ENCODE data around the gene FOXB2. TPM values are rescaled to one million over a fixed set of nuclear protein-coding genes. Genes with fewer than 3 reads are reported as not detected.
"Not testable (repeated sequence)": the region's sequence is repeated elsewhere in the genome, so short reads cannot be mapped to it uniquely, and the experiment has no call there.

Gene FOXB2
- not detected for total RNA-seq
- long read RNA-seq = 0 reads

DNA sequence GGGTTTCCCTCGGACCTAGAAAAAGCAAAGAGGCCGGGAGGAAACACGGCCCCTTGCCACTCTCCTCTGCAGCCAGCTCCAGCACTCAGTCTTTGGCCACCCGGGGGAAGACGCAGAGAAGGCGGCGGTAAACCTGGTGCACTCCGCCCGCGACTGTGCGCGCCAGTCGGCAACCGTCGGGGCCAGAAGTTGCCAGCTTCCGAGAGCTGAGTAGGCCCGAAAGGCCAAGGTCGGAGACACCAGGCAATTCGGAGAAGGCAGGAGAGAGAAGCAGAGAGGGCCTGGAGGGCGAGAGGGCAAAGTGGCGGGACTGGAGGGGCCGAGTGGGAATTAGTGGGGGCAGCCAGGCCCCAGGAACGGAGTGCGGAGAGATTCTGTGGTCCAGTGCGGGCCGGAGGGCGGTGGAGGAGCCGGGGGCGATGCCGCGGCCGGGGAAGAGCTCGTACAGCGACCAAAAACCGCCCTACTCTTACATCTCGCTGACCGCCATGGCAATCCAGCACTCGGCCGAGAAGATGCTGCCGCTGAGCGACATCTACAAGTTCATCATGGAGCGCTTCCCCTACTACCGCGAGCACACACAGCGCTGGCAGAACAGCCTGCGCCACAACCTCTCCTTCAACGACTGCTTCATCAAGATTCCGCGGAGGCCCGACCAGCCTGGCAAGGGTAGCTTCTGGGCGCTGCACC lies at the start of gene FOXB2:
FOXB2 (plus strand) TSS at position 420 of the 690 bp plus-strand sequence; CDS start at position 420, 0 bp downstream.
- intact Hi-C loops (cut with DNase I) = no loop called here
- DNase-seq (ENCODE audit: missing footprints) (no peak), ATAC-seq (no peak)

DNA sequence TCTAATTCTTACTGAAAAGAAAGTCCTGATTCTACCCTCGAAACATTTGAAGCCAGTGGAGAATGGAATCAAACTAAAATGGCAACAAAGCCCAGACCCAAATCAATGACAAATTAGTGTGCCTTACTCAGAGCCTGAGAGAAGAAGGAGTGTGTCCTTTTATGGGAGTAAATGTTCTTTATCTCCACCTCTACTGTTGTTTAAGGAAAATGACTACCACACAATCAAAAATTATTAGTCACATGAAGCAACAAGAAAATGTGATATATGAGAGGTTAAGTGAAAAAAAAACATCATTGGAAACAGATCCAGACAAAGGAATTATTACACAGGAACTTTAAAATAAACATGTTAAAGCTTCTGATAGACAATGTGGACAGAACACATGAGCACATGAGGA lies 49.7 kb upstream of the FOXB2 start:
- ATAC-seq = no peak
- DNase-seq (ENCODE audit: missing footprints) = no peak
- intact Hi-C loops (cut with DNase I) = no loop called here

DNA sequence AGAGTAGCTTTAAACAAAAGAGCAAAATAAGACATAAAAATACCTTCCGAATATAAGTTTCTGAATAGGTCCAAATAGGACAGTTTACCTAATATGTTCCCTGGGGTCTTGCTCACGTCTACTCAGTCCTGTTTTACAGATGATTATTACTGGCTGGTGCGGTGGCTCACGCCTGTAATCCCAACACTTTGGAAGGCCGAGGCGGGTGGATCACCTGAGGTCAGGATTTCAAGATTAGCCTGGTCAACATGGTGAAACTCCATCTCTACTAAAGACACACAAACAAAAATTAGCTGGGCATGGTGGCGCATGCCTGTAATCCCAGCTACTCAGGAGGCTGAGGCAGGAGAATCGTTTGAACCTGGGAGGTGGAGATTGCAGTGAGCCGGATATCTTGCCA lies 40.6 kb upstream of the FOXB2 start:
- intact Hi-C loops (cut with DNase I); ATAC-seq: not testable (repeated sequence)

DNA sequence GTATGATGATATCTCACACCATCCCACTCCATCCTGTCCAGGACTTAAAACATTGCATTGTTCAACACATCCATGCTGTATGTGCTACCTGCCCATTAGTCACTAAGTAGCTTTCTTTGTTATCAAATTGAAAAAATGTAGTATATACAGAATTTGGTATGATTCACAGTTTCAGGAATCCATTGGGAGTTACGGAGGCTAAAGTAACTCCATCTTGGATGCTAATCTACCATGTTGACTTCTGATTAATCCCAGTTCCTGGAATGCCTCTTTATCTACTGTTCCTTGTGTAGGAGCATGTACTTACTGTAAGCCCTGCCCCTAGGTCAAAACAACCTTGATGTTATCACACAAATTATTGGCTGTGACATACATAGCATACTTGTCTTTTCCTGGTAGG lies 38.9 kb upstream of the FOXB2 start:
- intact Hi-C loops (cut with DNase I) = no loop called here
- DNase-seq (ENCODE audit: missing footprints) (no peak), ATAC-seq (no peak)

More for the DNA sequence above, 40.6 kb upstream of the FOXB2 start:
- DNase-seq (ENCODE audit: missing footprints) = not testable (repeated sequence)

DNA sequence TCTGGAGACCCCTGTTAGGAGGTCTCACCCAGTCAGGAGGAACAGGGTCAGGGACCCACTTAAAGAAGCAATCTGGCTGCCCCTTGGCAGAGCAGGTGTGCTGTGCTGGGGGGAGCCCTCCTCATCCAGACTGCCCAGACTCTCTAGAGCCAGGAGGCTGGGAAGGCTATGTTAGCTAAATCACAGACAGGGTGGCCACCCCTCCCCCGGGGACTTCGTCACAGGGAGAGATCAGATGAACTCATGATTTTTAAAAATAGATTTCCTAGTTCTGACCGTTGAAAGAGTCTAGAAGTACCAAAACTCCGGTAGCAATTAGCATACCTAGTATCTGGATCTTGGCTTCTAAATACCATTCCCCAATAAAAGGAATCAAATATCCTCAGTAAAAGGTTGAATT lies 35.0 kb upstream of the FOXB2 start:
- ATAC-seq (no peak), DNase-seq (ENCODE audit: missing footprints) (no peak)
- intact Hi-C loops (cut with DNase I) = no loop called here

DNA sequence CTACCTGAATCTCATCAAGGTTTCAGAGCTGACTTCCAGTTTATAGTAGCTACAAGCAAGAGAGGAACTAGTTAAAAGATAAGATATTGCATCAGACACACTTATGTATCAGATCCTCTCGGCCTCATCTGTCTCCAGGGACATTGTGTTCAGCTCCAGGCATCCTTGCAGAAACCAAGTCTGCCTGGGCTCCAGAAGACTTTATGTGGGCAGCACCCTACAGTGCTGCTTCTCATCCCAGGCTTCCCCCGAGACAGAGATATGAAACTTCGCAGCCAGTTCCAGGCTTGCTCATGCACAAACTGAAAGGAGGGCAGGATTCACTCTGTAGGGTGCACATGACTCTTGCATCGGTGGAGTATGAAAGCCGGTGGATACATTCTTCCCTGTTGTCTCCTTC lies 33.9 kb upstream of the FOXB2 start:
- intact Hi-C loops (cut with DNase I) = no loop called here
- ATAC-seq = no peak

DNA sequence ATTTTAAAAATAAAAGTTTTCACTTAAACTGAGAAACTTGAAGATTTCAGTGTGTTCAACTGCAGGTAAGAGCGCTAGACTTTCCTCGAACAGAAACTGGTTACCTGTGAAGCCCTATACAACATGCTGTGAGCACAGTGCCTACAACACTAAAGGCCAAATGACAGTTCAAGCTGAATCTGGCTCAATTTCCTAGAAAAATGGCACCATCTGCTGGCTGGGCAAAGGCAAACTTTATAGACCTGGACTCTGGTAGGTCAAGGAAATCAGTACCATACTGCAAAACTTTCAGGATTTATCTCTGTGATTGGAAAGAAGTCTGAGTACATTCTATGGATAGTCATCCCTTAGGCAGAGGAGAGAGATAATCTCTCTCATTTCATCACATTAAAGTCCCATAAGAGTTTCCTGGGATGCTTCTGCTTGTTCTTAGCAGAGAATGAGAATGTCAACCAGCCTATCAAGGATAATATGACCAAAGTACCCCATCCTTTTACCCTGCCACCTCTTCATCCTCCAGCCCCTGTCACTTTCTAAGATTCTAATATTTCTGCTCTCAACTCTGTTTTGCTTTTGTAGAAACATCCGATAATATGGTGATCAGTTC lies 31.8 kb upstream of the FOXB2 start:
- intact Hi-C loops (cut with DNase I) = no loop called here
- DNase-seq (ENCODE audit: missing footprints) (no peak), ATAC-seq (no peak)

More for the DNA sequence above, 33.9 kb upstream of the FOXB2 start:
- no peak for DNase-seq (ENCODE audit: missing footprints)

DNA sequence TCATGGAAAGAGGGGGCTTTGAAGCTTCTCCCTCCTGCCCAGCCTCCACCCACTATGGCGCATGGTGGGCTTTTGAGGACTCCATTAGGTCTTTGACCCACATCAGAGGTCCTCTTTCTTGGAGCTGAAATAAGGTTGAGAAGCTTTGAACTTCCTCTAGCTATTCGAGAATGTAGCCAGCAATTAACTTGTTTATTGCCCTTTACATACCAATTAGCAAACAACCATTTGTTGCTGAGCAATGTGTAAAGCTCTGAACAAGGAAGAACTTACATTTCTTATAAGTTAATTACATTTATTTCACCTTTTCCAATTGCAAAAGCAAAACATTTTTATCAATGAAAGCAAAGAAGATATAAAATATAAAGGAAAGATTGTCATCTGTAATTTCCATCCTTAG lies 30.5 kb upstream of the FOXB2 start:
- intact Hi-C loops (cut with DNase I) = no loop called here
- ATAC-seq (no peak), DNase-seq (ENCODE audit: missing footprints) (no peak)

DNA sequence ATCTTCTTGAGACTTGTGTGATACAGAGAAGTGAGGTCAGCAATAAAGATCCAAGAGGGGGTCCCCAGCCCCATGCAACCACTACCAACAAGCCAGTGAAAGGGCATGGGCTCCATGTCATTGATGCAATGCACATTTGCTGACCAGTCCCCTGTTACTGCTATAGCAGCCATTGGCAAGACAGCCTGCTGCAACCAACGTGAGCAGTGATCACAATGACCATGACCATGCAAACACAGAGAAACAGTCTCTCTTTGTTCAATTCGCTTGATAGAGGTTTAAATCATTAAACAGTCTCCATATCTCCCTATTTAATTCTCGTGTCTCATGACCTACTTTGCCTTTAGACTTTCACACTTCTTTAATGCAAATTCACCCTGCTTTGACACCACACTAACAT lies 30.0 kb upstream of the FOXB2 start:
- DNase-seq (ENCODE audit: missing footprints) (no peak), ATAC-seq (no peak)
- intact Hi-C loops (cut with DNase I) = no loop called here

DNA sequence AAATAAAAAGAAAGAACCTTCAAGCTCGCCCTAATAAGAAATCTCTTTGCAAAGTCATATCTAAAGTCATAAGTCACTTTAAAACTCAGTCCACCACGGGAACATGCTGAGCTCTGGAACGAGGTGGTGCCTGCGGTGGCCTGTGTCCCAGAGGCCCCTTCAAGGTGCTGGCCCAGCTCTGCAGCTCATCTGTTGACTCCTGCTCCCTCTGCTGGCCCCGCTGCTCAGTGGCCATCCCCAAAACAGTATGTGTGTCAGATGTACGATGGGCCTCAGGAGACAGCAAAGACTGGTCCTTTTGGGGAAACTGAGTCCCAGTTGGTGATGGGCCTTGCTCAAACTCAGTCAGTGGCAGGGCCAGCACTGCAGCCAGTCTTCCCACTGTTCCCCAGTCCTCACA lies 22.8 kb upstream of the FOXB2 start:
- ATAC-seq = peak; percentile 91

DNA sequence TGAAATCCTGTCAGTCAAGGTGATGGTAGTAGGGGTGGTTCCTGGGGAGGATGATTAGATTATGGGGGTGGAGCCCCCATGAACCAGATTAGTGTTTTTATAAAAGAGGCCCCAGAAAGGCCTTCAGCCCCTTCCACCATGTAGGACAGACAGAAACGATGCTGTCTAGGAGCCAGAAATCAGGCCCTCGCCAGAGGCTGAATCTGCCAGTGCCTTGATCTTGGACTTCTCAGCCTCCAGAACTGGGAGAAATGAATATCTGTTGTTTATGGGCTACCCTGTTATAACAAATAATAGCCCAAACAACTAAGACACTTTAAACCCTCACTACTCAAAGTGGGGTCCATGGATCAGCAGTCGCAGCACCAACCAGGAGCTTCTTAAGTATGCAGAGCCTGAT lies 20.2 kb upstream of the FOXB2 start:
- intact Hi-C loops (cut with DNase I) = loop anchor here (5.0 kb wide), 1 partner anchor 187 kb away; no protein-coding TSS in a partner anchor
- ATAC-seq (no peak), DNase-seq (ENCODE audit: missing footprints) (no peak)

More for the DNA sequence above, 22.8 kb upstream of the FOXB2 start:
- no peak for DNase-seq (ENCODE audit: missing footprints)
- intact Hi-C loops (cut with DNase I) = loop anchor here (5.0 kb wide), 1 partner anchor 184 kb away; no protein-coding TSS in a partner anchor

DNA sequence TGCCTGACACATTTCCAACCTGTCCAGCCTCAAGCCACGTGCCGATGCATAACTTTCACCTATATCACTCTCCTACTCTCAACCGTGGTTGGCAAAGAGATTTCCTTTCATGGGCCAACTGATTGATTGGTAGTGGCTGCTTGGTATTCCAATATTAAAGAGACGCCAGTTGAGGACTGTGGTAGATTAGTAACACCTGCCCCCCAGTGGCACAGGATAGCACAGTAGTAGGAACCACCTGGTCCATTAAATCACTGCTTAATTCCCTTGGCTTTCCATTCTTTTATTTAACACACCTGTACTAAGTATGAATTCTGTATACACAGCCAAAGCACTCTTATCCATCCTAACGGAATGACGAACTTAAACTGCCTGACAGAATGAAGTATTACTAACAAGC lies 19.1 kb upstream of the FOXB2 start:
- no peak for ATAC-seq
- no peak for DNase-seq (ENCODE audit: missing footprints)
- intact Hi-C loops (cut with DNase I) = no loop called here

DNA sequence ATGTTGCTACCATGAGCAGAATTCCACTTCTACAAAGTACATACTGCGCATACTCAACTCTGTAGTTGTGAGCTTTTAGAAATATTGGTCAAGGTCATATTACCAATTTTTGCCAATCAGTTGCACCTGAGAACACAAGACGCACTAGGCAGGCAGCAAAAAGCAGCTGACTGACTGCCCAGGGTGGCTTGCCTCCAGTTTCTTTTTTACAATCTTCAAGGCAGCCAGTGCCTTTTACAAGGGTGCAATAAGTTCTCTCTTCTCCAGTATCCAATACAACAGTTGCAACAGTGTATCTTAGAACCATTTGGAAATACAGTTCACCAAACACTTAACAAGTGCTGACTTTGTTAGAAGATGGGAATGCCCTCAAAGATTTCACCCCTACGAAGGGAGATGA lies 16.1 kb upstream of the FOXB2 start:
- ATAC-seq = no peak
- intact Hi-C loops (cut with DNase I) = no loop called here
- no peak for DNase-seq (ENCODE audit: missing footprints)

DNA sequence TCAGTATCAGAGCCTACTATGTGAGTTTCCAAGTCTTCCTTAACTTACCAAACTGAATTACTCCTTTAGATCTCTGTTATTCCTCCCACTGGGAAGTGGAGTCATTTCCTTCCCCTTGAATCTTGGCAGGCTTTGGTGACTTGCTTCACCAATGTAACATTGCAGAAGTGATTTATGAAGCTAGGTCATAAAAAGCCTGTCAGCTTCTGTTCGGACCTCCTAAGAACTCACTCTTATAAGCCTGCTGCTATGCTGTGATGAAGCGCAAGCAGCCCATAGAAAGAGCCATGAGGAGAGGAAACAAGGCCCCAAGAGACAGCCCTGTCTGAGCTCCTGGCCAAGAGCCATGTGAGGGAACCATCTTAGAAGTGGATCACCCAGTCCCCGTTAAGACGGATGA lies 14.2 kb upstream of the FOXB2 start:
- no peak for DNase-seq (ENCODE audit: missing footprints)
- ATAC-seq = no peak
- intact Hi-C loops (cut with DNase I) = no loop called here

DNA sequence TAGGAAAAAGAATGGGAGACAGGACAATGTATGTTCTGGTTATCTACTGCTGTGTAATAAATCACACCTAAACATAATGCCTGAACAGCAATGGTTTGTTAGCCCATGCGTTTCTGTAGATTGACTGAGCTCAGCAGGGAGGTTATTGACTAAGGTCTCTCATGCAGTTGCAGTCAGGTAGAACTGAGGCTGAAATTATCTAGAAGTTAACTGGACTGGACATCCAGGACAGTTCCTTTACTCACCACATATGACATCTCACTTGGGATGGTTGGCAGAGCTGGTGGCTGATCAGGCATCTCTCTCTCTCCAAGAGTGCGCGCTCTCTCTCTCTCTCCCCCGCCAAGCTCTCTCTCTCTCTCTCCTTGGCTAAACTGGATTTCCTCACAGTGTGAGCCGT lies 8.9 kb upstream of the FOXB2 start:
- intact Hi-C loops (cut with DNase I) = loop anchor here (5.0 kb wide), 1 partner anchor 198 kb away; no protein-coding TSS in a partner anchor
- ATAC-seq = no peak
- DNase-seq (ENCODE audit: missing footprints) = no peak

DNA sequence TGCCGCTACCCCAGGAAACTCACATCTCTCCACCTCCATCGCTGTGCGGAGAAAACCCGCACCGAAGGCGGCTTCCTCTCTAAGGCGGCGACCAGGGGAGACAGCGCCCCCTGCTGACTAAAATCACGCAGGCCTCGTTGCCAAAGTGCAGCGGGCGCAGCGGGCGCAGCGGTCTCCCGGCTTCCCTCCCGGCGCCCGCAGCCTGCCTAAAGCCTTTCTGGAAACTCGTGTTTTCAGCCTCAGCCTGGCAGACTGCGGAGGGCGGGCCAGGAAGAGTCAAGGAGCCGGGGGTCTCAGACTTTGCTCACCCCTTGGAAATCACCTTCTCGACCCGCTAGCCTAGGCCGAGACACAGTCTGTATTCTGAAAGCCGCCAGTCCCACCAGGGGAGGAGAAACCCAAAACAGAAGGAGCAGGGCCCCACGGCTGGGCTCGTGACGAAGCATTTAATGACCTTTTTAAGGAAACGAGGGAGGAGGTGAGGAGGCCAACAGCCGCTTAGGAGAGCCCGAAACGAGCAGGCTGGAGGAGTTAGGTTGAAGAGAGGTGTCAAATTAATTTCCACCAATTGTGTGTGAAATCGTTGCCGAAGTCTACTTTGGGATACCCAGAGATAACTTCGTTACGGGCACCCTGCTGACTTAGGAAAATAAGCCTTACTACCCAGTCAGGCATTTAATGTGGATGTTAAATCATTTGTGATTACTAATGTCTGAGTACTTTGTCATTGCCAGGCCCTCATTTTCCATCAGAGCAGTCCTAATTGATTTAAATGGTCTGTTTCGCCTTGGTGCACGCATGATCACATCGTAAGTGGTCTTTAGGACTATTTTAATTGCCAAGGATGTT lies 7.3 kb upstream of the FOXB2 start:
- DNase-seq (ENCODE audit: missing footprints) (no peak), ATAC-seq (no peak)
- intact Hi-C loops (cut with DNase I) = loop anchor here (5.0 kb wide), 1 partner anchor 200 kb away; no protein-coding TSS in a partner anchor

DNA sequence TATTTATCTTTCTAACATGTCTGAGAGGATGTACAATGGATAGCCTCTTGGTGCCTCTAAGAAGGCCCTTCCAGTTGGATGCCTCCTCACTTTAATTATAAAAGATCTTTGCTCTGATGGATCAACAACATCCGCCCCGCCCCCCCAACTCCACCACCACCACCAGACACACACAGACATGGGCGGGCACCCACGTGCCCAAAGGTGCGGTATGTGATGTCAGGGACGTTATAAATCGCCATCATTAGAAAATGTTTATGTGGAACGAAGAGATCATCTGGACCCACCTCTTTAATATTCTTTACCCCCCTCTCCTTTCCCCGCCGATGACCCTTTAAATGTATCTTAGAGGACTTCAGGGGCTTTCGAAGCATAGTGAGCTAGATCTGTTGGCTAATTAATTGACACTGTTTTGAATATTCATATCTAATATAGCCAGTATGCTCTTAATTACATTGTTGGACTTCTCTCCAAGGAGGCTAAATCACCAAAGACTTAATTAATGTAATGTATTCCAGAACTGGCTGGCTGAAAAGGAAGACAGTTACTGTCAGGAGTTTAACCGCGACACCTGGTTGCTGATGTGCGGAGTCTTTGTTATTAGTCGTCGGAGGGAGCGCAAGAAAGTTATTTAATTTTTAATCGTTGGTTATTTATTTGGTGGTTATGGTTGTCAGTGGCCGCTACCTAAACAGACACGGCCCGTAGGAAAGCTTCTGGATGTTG lies 6.1 kb upstream of the FOXB2 start:
- DNase-seq (ENCODE audit: missing footprints) (no peak), ATAC-seq (no peak)
- intact Hi-C loops (cut with DNase I) = loop anchor here (5.0 kb wide), 1 partner anchor 201 kb away; no protein-coding TSS in a partner anchor

DNA sequence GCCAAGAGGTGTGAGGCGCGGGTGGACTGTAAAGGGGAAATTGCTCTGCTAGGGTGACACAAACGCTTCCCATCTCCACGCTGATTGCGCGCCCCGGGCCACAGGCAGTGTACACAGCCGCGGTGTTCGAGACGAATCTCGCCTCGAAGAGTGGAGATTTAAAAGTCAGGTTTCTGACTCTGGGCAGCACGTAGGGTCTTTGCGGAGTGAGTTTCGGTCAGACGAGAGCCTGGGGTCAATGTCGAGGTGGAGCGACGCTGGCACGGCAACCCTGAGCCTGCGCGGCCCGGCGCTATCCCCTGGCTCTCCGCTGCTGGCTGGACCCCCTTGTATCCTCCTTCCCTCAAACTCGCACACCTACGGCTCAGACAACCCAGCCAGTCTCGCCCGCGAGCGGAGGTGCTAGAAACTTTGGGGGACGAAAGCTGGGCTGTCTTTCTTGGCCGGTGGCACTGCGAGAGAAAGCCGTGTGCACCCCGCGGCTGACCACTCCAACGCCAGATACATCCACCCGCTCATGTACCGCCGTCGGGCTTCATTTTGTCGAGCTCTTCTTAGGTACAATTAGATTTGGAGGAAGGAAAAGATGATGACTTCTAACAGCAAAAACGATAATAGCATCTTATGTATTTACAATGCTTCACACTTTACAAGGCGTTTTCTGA lies 5.4 kb upstream of the FOXB2 start:
- ATAC-seq = no peak
- intact Hi-C loops (cut with DNase I) = loop anchor here (5.0 kb wide), 1 partner anchor 202 kb away; no protein-coding TSS in a partner anchor
- DNase-seq (ENCODE audit: missing footprints) = no peak

Data from Right ventricle myocardium inferior (tissue), 1 donor.